Measurements from ENCODE around the gene PCSK1N.

Gene PCSK1N

DNA sequence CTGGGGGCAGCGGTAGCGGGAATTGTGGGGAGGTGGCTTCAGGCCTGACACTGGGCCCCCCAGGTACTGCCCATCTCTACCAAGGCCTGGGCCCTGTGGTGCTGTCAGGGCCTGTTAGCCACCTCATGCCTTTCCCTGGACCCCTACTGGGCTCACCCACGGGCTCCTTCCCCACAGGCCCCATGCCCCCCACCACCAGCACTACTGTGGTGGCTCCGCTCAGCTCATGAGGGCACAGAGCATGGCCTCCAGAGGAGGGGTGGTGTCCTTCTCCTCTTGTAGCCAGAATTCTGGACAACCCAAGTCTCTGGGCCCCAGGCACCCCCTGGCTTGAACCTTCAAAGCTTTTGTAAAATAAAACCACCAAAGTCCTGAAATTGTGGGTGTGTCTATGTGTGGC, 41.5 kb downstream of the PCSK1N start:
- no peak for DNase-seq
- intact Hi-C loops (cut with DNase I) = no loop called here

DNA sequence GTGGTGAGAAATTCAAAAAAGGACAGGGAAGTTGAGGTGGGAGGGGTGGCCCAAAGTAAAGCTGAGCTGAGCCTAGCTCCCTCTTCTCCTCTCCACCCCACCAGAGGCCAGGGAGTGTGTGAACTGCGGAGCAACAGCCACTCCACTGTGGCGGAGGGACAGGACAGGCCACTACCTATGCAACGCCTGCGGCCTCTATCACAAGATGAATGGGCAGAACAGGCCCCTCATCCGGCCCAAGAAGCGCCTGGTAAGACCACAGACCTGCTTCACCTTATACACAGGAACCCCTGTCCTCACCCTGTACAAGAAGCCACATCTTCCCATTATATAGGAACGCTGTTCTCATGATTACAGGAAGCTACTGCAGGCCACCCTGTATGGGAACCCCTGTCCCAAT, 43.2 kb downstream of the PCSK1N start:
- intact Hi-C loops (cut with DNase I) = no loop called here
- DNase-seq = no peak

DNA sequence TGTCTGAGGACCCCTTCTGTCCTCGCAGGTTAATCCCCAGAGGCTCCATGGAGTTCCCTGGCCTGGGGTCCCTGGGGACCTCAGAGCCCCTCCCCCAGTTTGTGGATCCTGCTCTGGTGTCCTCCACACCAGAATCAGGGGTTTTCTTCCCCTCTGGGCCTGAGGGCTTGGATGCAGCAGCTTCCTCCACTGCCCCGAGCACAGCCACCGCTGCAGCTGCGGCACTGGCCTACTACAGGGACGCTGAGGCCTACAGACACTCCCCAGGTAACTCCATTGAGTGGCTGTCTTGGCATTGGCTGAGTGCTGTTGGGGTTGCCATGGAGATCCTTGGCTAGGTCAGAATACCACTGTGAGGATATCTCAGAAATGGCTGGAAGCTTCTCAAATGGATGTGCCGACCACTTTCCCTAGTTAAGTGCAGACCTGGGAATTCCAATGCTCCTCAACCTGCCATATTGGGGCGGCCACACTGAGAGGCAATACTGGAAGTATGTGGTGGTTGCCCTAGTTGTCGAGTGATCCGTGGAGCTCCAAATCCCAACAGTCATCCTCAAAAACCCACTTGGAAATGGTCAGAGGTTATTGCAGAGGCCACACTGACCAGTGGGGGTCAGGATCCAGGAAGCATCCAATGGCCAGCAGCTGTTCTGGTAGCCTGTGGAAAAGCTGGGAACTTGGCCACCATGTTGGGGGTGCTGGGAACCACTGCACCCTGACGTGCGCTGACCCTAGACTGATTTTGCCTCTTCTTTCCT, 44.2 kb downstream of the PCSK1N start:
- DNase-seq = no peak
- intact Hi-C loops (cut with DNase I) = no loop called here

DNA sequence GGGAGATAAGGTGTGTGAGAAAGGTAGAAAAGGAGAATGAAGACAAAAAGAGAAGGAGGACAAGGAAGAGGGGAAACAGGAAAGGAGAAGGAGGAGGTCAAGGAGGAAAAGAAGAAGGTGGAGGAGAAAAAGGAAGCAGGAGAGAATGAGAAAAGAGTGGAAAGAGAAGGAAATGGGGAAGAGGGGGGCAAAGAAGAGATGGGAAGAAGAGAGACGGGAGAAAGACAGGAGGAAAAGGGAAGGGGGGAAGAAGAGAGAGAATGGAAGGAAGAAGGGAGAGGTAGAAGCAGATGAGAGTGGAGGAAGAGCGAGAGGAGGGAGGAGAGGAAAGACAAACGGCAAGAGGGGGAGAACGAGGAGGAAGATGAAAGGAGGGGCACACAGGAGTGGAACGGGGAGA, 44.9 kb downstream of the PCSK1N start:
- DNase-seq = no peak
- intact Hi-C loops (cut with DNase I) = no loop called here

DNA sequence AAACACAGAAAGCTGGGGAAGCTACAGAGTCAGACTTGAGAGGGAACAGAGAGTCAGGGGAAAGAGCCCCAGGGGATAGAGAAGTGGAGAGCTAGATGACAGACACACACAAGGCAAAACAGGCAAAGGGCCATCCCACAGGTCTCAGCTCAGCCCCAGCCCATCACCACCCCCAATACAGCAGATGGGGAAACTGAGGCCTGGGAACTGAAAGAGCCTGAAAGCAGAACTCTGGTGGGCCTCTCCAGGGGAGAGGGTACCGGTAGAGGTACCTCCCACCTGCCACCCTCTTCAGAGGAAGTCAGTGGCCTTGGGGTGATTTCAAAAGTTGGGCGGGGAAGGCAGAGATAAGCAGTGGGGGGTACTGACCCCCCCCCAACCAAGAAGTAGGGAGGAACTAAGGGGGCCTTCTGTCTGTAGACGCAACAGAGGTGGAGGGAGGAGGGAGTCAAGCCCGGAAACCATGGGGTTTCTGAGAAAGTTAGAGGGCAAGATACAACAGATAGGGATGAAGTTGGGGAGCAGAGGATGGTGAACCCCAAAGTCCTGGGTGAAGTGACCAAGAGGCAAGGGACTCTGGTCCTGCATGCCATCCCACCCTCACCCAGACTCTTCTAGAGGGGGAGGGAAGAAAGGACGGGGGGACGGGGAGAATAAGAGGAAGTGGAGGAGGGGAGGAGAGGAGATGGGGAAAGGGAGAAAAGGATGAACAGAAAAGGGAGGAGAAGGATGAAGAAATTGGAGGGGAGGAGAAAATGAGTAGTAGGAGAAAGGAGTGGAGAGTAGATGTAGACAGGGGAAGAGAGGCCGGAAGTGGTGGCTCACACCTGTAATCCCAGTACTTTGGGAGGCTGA, 45.8 kb downstream of the PCSK1N start:
- intact Hi-C loops (cut with DNase I) = no loop called here
- DNase-seq = no peak

DNA sequence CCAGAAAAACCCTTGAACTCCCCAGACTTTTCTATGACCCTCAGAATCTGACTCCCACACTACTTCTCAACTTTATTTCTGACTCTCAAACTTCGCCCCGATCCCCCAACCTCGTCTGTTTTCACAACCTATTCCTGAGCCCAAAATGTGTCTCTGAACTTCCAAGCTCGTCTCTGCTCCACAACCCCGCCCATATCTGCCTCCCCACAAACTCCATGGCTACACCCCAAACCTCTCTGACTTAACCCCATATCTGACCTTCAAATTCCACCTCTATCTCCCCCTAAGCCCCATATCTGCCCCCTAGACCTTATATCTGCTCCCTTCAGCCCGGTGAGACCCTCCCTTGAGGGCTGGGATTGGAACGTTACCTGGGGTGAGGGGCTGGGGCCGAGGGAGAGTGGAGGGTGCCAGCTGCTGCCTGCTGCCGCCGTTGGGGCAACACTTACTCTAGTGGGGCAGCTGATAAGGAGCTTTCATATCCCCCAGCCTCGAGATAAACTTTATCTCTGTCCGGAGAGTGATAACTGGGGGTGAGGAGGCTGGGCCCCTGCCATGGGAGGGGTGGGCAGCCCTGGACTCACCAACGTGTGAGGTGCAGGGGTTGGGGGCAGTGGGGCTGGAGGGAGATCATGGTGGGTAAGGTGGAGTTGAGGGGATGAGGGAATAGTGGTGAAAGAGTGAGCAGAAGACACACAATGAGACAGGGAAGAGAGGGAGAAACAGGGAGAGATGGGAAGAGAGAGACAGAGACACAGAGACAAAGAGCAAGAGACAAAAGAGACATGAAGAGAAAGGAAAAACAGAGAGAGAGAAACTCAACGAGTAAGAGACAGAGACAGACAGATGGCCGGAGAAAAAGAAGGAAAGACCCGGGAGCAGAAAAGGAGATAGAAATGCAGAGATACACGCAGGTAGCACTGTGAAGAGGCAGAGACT, 47.6 kb downstream of the PCSK1N start:
- no peak for DNase-seq
- intact Hi-C loops (cut with DNase I) = no loop called here

DNA sequence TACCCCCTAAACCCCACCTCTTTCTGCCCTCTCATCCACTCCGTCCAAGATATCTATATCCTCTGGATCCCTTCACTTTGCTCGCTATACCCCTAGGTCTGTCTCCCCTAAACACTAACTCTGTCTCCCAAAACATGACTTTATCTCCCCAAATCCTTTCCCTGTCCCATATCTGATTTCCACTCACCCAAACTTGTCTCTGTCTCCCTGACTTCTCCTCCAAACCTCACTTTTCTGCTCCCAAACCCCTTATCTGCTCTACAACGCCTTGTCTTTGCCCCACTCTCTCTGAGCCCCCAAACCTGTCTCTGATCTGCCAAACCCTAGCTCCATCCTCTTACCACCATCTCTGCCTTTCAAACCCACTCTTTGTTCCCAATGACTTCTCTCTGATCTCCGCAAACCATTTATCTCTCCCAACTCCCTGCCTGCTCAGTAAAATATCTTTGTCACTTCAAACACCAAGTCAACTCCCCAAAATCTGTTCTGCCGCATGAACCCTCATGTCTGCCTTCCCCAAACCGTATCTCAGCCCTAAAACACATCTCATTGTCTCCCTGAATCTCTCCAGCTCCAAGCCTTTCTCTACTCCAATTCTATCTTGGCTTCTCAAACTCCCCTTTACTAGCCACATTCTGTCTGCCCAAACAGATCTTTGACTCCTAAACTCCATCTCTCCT, 48.4 kb downstream of the PCSK1N start:
- intact Hi-C loops (cut with DNase I) = no loop called here
- DNase-seq = no peak

DNA sequence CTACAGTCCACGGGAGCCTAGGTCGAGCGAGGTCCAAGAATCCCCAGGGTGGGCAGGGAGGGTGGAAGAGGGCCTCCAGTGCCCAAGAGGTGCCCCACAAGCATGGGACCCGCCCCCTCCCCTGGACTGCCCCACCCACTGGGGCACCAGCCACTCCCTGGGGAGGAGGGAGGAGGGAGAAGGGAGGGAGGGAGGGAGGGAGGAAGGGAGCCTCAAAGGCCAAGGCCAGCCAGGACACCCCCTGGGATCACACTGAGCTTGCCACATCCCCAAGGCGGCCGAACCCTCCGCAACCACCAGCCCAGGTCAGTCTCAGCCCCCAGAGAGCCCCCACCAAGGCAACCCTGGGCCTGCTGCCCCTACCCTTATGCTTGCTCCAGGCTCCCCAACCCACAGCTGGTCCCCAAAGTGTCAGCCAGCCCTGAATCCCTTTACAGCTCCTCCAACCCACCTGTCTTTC, 49.0 kb downstream of the PCSK1N start, which contains the start of gene GATA1:
Gene GATA1, plus strand, starts transcription at position 250 of the 460 bp plus-strand sequence. CDS start 4,520 bp downstream, outside the sequence.
- intact Hi-C loops (cut with DNase I) = no loop called here
- DNase-seq = no peak

DNA sequence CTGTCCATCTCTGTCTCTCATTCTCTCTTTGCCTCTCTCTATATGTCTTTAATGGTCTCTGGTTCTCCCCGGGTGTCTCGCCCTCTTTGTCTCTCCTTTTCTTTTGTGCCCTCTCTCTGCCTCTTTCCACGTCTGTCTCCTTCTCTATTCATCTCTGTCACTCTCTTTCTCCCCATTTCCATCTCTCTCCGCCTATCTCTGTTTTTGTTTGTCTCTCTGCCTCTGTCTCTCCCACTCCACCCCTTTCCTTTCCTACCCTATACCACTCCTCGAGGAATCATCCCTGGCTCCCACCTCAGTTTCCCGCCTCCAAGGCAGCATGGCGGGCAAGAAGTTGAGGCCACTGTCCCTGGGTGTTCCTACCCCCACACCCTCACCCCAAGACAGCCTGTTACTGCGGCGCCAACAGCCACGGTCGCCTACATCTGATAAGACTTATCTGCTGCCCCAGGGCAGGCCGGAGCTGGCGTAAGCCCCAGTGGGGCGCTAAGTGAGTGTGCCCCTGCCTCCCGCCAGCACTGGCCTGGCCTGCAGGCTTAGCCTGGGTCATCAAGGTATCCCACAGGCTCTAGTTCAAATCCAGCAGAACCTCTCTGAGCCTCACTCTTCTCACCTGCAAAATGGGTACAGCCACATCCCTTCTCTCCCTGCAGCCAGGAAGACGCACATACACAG, 49.7 kb downstream of the PCSK1N start:
- intact Hi-C loops (cut with DNase I) = no loop called here
- no peak for DNase-seq

DNA sequence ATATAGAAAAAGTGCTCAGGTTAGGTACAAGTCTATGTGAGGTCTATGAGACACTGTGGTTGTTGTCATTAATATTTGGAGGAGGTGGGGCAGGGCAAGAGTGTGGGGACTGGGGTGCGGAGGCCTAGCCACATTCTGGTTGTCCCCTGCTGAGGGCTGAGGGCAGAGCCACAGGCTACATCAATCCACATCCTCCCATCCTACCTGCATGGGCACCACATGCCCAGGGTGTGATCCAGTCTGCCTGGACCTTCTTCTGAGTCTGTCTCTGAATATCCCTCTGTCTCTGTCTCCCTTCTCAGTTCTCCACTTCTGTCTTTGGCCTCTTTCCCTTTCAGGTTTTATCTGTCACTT, 50.2 kb downstream of the PCSK1N start:
- intact Hi-C loops (cut with DNase I) = no loop called here
- no peak for DNase-seq

DNA sequence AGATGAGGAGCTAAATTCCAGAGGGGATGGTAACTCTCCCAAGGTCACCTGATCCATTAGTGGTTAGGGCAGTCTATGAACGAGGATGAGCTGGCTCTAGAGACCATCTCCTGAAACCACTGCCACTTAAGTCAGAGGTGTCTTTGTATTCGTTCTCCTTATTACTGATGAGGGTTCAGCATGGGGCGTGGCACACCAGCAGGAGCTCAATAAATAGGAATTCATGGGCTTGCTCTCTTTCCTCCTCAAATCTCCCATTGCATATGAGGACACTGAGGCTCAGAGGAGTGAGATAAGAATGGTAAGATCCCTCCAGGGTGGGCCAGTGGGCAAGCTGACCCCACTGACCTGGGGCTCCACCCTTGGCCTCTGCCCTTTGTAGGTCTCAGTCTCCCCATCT, 50.7 kb downstream of the PCSK1N start:
- intact Hi-C loops (cut with DNase I) = no loop called here
- DNase-seq = no peak

DNA sequence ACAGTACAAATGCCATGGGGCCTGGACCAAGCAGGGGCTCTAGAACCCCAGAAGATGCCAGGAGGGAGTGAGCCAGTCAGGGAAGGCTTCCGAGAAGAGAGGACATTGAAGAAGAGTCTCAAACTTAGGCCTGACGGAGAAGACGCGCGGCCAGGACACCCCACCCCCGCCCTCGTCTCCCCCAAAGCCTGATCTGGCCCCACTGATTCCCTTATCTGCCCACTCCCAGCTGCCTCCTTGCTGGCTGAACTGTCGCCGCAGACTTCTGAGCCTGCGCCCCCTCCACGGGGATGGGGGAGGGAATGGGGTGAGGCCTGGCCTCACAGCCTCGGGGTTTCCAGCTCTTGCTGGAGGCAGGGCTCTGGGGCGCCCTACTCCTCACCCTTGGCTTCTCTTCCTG, 52.6 kb downstream of the PCSK1N start:
- no peak for DNase-seq
- intact Hi-C loops (cut with DNase I) = no loop called here

DNA sequence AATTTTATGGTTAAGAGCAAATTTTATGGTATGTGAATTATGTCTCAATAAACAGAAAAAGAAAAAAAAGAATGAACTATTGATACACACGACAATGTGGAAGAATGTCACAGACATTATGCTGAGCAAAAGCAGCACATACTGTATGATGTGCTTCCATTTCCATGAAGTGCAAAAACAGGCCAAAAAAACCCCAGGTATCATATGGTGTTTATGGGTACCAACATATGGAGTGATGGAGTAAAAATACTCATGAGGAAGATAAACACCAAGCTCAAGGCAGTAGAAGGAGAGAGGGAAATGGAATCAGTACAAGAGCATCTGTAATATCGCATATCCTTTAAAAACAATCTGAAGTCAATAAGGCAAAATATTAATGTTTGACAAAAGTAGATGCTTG, 53.2 kb downstream of the PCSK1N start:
- intact Hi-C loops (cut with DNase I) = no loop called here
- no peak for DNase-seq

DNA sequence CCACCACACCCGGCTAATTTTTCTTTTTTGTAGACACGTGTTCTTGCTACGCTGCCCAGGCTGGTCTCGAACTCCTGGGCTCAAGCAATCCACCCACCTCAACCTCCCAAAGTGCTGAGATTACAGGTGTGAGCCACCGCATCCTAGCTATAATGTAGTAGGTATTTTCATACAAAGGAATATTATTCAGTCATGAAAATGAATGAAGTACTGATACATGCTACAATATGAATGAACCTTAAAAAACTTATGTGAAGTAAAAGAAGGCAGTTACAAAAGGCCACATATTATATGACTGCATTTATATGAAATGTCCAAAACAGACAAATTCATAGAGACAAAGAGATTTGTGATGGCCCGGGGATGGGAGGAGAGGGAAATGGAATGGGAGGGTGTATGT, 53.7 kb downstream of the PCSK1N start:
- intact Hi-C loops (cut with DNase I) = no loop called here
- DNase-seq = no peak
